Gastrocnemius medialis (tissue), 4 donors: Measurements from ENCODE around the gene IFI30. TPM values are rescaled to one million over a fixed set of nuclear protein-coding genes. Genes with fewer than 3 reads are reported as not detected.

ENCODE experiments used
- ATAC-seq, 2 donors: fragments of 150-250 bp; one replicate each; pipeline ENCODE4 v1.9.1; 2016
- DNase-seq, 2 donors: peaks; one replicate each; pipeline ENCODE4 v3.0.0-alpha.2; 2019
- H3K27ac ChIP-seq, 4 donors: fragments of 200-600 bp; sonication (generic); 1 replicate in 1 of 4; 2 replicates in 3 of 4; pipeline ENCODE4 v1.5.1; 2016 to 2018; ENCODE audit warnings: mild to moderate bottlenecking in 2 of 4, moderate library complexity in 1 of 4
- H3K27me3 ChIP-seq, 3 donors: fragments of 200-600 bp; sonication (generic) in 2 of 3; 1 replicate in 1 of 3; 2 replicates in 2 of 3; pipeline versions ENCODE4 v1.5.1 to v1.6.0; 2016 to 2019; ENCODE audit warnings: mild to moderate bottlenecking in 1 of 3, moderate library complexity in 1 of 3
- H3K36me3 ChIP-seq, 2 donors: fragments of 200-600 bp; sonication (generic) in 1 of 2; one replicate each; pipeline ENCODE4 v1.5.1; 2017 to 2018
- H3K4me1 ChIP-seq, 2 donors: fragments of 200-600 bp; sonication (generic) in 1 of 2; one replicate each; pipeline ENCODE4 v1.5.1; 2016 to 2017; ENCODE audit warnings: mild to moderate bottlenecking in 2 of 2
- H3K4me3 ChIP-seq, 4 donors: fragments of 200-600 bp; sonication (generic) in 3 of 4; 1 replicate in 1 of 4; 2 replicates in 3 of 4; pipeline ENCODE4 v1.5.1; 2016 to 2019; ENCODE audit warnings: mild to moderate bottlenecking in 2 of 4
- H3K9me3 ChIP-seq, 3 donors: fragments of 200-600 bp; sonication (generic) in 2 of 3; 1 replicate in 1 of 3; 2 replicates in 2 of 3; pipeline ENCODE4 v1.5.1; 2016 to 2019
- CTCF ChIP-seq, 5 experiments: fragments of 450-650 bp in 3 of 5; fragments of 200-600 bp in 2 of 5; sonication (generic) in 2 of 5; IDR thresholded peaks in 4 of 5; conservative IDR thresholded peaks in 1 of 5; 1 replicate in 4 of 5; 2 replicates in 1 of 5; pipeline ENCODE4 v1.5.1; 2016 to 2019; ENCODE audit warnings: antibody characterized with exemption in 5 of 5, mild to moderate bottlenecking in 3 of 5, moderate library complexity in 3 of 5
- POLR2A ChIP-seq, 2 donors: fragments of 450-650 bp; IDR thresholded peaks; one replicate each; pipeline ENCODE4 v1.6.1; 2017; ENCODE audit warnings: antibody characterized with exemption in 2 of 2, mild to moderate bottlenecking in 2 of 2, moderate library complexity in 2 of 2
- in situ Hi-C, 4 donors: fragments of 200-750 bp; cut with MboI; loops; one replicate each; pipeline versions ENCODE4 v1.15.0 to v1.8.0; 2017; ENCODE audit warnings: low sequenced_read_pairs in 4 of 4
- intact Hi-C: fragments of 100-400 bp; cut with DNase I; formaldehyde crosslinking; loops from one replicate; pipeline ENCODE4 v1.15.1; 2023; ENCODE audit warnings: low total_unique reads
- total RNA-seq, 4 donors: library from RNA; depleted of rRNA; stranded (reverse); fragments of >200 nt; gene quantifications; one replicate each; pipeline versions ENCODE4 v1.1.0 to v1.2.3, GENCODE V29; 2016

Gene IFI30
- total RNA-seq, 4 donors from 2014 or later: 3.5 to 20.4 (median 14.0) TPM

DNA sequence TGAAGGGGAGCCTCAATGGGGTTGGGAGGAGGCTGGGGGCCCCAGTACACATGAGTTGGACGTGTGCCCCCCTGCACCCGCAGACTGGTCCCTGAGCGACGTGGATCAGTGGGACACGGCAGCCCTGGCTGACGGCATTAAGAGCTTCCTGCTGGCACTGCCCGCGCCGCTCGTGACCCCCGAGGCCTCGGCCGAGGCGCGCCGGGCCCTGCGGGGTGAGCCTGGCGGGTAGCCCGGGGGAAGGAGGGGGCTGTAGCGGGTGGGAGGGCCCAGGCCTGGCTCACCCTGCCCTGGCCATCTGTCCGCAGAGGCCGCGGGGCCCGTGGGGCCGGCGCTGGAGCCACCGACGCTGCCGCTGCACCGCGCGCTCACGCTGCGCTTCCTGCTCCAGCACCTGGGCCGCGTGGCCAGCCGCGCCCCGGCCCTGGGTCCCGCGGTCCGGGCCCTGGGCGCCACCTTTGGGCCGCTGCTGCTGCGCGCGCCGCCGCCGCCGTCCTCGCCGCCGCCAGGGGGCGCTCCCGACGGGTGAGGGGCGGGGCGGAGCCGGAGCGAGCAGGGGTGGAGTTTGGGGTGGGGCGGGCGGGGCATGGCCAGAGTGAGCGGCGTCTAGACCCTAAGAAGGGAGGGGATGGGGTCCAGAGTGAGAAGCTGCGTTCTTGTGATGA lies 12.5 kb upstream of the IFI30 start:
- H3K9me3 ChIP-seq: no peaks in the 10 kb centered on the region
- TF ChIP-seq CTCF (IDR thresholded peaks at IDR 0.05 in 4 of 5, conservative IDR thresholded peaks at IDR 0.05 in 1 of 5) (peak; percentile 61 to 97 (median 76)), POLR2A (IDR thresholded peaks at IDR 0.05) (no peak)
- H3K27me3 ChIP-seq: no peaks in the 10 kb centered on the region
- intact Hi-C loops (loop anchor here (2.0 kb wide), 3 partner anchors 32 to 92 kb away; partner anchors contain the start of gene MPV17L2), in situ Hi-C loops (loop anchor here in 3 of 4 donors (10.0 kb wide), 1 partner anchor 46 kb away; no protein-coding TSS in a partner anchor)
- H3K27ac ChIP-seq: peak overlapping the region; percentile 76 to 88 (median 82)
- DNase-seq: peak in 1 of 2 donors; percentile 55
- ATAC-seq: peak; percentile 77 to 85
- H3K4me3 ChIP-seq: peak overlapping the region; percentile 40 to 53 (median 46)
- peaks cover 17 to 37% of the 10 kb centered on the region in 2 donors for H3K4me1 ChIP-seq
- H3K36me3 ChIP-seq: peaks cover 0 to 40% of the 10 kb centered on the region in 2 donors

- peaks cover 0 to 44% of the 10 kb centered on the region in 2 donors for H3K36me3 ChIP-seq
- peaks cover 12 to 32% of the 10 kb centered on the region in 2 donors for H3K4me1 ChIP-seq
- peak overlapping the region in 2 of 4 donors; percentile 38 to 76 for H3K27ac ChIP-seq
- H3K9me3 ChIP-seq: no peaks in the 10 kb centered on the region
- ATAC-seq (no peak), DNase-seq (no peak)
- intact Hi-C loops (loop anchor here (2.0 kb wide), 3 partner anchors 31 to 91 kb away; partner anchors contain the start of gene MPV17L2), in situ Hi-C loops (loop anchor here in 3 of 4 donors (10.0 kb wide), 1 partner anchor 47 kb away; no protein-coding TSS in a partner anchor)
- H3K4me3 ChIP-seq: peak overlapping the region in 2 of 4 donors; percentile 15 to 44
- TF ChIP-seq POLR2A (IDR thresholded peaks at IDR 0.05): no peak
- peak in 2 of 5 experiments; percentile 4 to 18 for TF ChIP-seq CTCF (IDR thresholded peaks at IDR 0.05 in 4 of 5, conservative IDR thresholded peaks at IDR 0.05 in 1 of 5)
- H3K27me3 ChIP-seq: no peaks in the 10 kb centered on the region
These were observed 12.0 kb upstream of the IFI30 start for GRCh38 chr19:18161636-18162002.

DNA sequence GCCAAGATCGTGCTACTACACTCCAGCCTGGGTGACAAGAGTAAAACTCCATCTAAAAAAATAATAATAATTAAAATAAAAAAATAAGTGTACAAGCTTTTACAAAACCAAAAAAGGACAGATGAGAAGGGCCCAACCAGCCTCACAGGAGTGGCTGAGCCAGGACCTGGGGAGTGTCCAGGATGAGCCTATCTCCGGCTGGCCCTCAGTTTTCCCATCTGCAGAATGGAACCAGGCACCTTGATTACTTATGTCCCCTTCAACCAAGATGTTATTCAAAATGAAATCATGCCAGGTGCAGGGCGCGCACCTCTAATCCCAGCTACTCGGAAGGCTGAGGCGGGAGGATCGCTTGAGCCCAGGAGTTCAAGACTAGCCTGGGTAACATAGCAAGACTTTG lies 9.5 kb upstream of the IFI30 start:
- no peaks in the 10 kb centered on the region for H3K9me3 ChIP-seq
- H3K27me3 ChIP-seq: no peaks in the 10 kb centered on the region
- ATAC-seq: no peak
- intact Hi-C loops (no loop called here), in situ Hi-C loops (loop anchor here in 3 of 4 donors (10.0 kb wide), 1 partner anchor 49 kb away; no protein-coding TSS in a partner anchor)
- DNase-seq: no peak
- H3K36me3 ChIP-seq: peaks cover 0 to 66% of the 10 kb centered on the region in 2 donors
- peaks cover 3 to 17% of the 10 kb centered on the region in 2 donors for H3K4me1 ChIP-seq
- H3K4me3 ChIP-seq: no peak overlapping the region
- no peak overlapping the region for H3K27ac ChIP-seq
- TF ChIP-seq POLR2A (IDR thresholded peaks at IDR 0.05): no peak
- TF ChIP-seq CTCF (IDR thresholded peaks at IDR 0.05 in 4 of 5, conservative IDR thresholded peaks at IDR 0.05 in 1 of 5): no peak

- Histone ChIP-seq H3K4me1 (peaks cover 0 to 5% of the 10 kb centered on the region in 2 donors), H3K27ac (no peak overlapping the region), H3K36me3 (peaks cover 0 to 73% of the 10 kb centered on the region in 2 donors), H3K9me3 (no peaks in the 10 kb centered on the region), H3K27me3 (no peaks in the 10 kb centered on the region), H3K4me3 (no peak overlapping the region)
- intact Hi-C loops: no loop called here
- ATAC-seq: no peak
- no peak for DNase-seq
- in situ Hi-C loops: loop anchor here in 3 of 4 donors (10.0 kb wide), 1 partner anchor 51 kb away; no protein-coding TSS in a partner anchor
- TF ChIP-seq CTCF (IDR thresholded peaks at IDR 0.05 in 4 of 5, conservative IDR thresholded peaks at IDR 0.05 in 1 of 5): no peak
- TF ChIP-seq POLR2A (IDR thresholded peaks at IDR 0.05): no peak
These were observed 7.6 kb upstream of the IFI30 start for GRCh38 chr19:18165794-18166544.
